DMS114 treated with DMSO at 0.1 percent for 48 hours (cell line): ENCODE results near the gene MTREX.

Experiments used
- DNase-seq: peaks from one replicate; lab custom pipeline; 2025; ENCODE audit not compliant: unreplicated experiment; lab: John Stamatoyannopoulos, UW

The MTREX gene

GRCh38 chr5:55377810-55378209, 70.0 kb downstream of the MTREX start:
- DNase-seq: no peak

- DNase-seq: no peak
Measured at GRCh38 chr5:55383254-55383653, 75.5 kb downstream of the MTREX start.

- DNase-seq: no peak
Measured at GRCh38 chr5:55384072-55384471, 76.3 kb downstream of the MTREX start.

- DNase-seq: no peak
Measured at GRCh38 chr5:55385227-55385626, 77.4 kb downstream of the MTREX start.

- no peak for DNase-seq
Measured at GRCh38 chr5:55385846-55386245, 78.1 kb downstream of the MTREX start.

- DNase-seq: no peak
Measured at GRCh38 chr5:55386356-55386755, 78.6 kb downstream of the MTREX start.

GRCh38 chr5:55387865-55388264, 80.1 kb downstream of the MTREX start:
- DNase-seq: no peak

- DNase-seq: no peak
Measured at GRCh38 chr5:55391707-55392106, 83.9 kb downstream of the MTREX start.

- DNase-seq: no peak
Measured at GRCh38 chr5:55392669-55393068, 84.9 kb downstream of the MTREX start.

- no peak for DNase-seq
Measured at GRCh38 chr5:55393501-55394175, 85.8 kb downstream of the MTREX start.

GRCh38 chr5:55402199-55402598, 94.4 kb downstream of the MTREX start:
- no peak for DNase-seq

- DNase-seq: no peak
Measured at GRCh38 chr5:55406292-55406691, 98.5 kb downstream of the MTREX start.

- DNase-seq: peak; percentile 8
Measured at GRCh38 chr5:55407059-55407684, 99.4 kb downstream of the MTREX start.

GRCh38 chr5:55407984-55408383, 100.2 kb downstream of the MTREX start:
- no peak for DNase-seq

- no peak for DNase-seq
Measured at GRCh38 chr5:55409775-55410174, 102.0 kb downstream of the MTREX start.

GRCh38 chr5:55410845-55411244, 103.1 kb downstream of the MTREX start:
- DNase-seq: no peak

- no peak for DNase-seq
Measured at GRCh38 chr5:55411876-55412275, 104.1 kb downstream of the MTREX start.

- no peak for DNase-seq
Measured at GRCh38 chr5:55413644-55414043, 105.9 kb downstream of the MTREX start.

GRCh38 chr5:55415071-55415470, 107.3 kb downstream of the MTREX start:
- DNase-seq: no peak

GRCh38 chr5:55416306-55416705, 108.5 kb downstream of the MTREX start:
- DNase-seq: no peak

- DNase-seq: peak; percentile 46
Measured at GRCh38 chr5:55418994-55419968, 111.5 kb downstream of the MTREX start.

GRCh38 chr5:55421074-55421529, 113.3 kb downstream of the MTREX start:
- no peak for DNase-seq
